K562 (cell line): Measurements from ENCODE around the gene ERF. TPM values are rescaled to one million over a fixed set of nuclear protein-coding genes. Genes with fewer than 3 reads are reported as not detected.

ENCODE experiments used
- ATAC-seq: fragments of 200-7000 bp; cut with Tn5 transposase; 3 replicates; pipeline ENCODE4 v1.9.1; 2020; ENCODE audit warnings: moderate library complexity
- BruUV-seq: library from RNA; stranded (reverse); fragments of 400-500 nt; replicated peaks from 2 replicates; lab custom pipeline; 2021; lab: Mats Ljungman, UMichigan
- CTCF ChIA-PET: fragments of 300-600 bp; formaldehyde crosslinking; extraction: SDS; loops from one replicate; lab custom pipeline; 2021; ENCODE audit warnings: low intra/inter-chr PET ratio; lab: Yijun Ruan, JAX
- POLR2A ChIA-PET: fragments of 300-600, 350-650 bp; sonication (Branson Sonifier 250); formaldehyde crosslinking; extraction: SDS; loops from one replicate; lab custom pipeline; 2021; ENCODE audit warnings: antibody characterized with exemption, inconsistent platforms; lab: Yijun Ruan, JAX
- DNase-seq, 4 experiments: peaks; one replicate each; pipeline versions ENCODE4 v3.0.0 to v3.0.0-alpha.2; 2011 to 2018; ENCODE audit warnings: low spot score in 3 of 4, mixed read lengths in 3 of 4; ENCODE audit errors: extremely low read depth in 1 of 4
- FAIRE-seq: peaks from 2 replicates; lab custom pipeline; 2011; peaks lifted over from hg19 to GRCh38; lab: Jason Lieb, UNC
- H2AFZ ChIP-seq: 2 replicates; pipeline ENCODE4 v1.6.0; 2011; ENCODE audit warnings: low read depth, low read length, control low read depth, inconsistent platforms
- H3K27ac ChIP-seq: fragments of 200-600 bp; 3 replicates; pipeline ENCODE4 v1.8.0; 2011; ENCODE audit warnings: low read depth, mild to moderate bottlenecking, control low read depth, inconsistent platforms, low read length, moderate library complexity, mixed read lengths; ENCODE audit errors: extremely low read depth
- H3K27me3 ChIP-seq, 2 experiments: fragments of 300-600 bp in 1 of 2; 2 replicates in 1 of 2; 3 replicates in 1 of 2; pipeline versions ENCODE4 v1.6.0 to v1.8.0; 2011; ENCODE audit warnings: inconsistent platforms in 2 of 2, low read length in 2 of 2, mild to moderate bottlenecking in 1 of 2, mixed read lengths in 1 of 2, moderate library complexity in 1 of 2; ENCODE audit not compliant: control insufficient read depth in 2 of 2, insufficient read depth in 2 of 2
- H3K36me3 ChIP-seq: fragments of 300-600 bp; 3 replicates; pipeline ENCODE4 v1.8.0; 2011; ENCODE audit warnings: mild to moderate bottlenecking, low read length, inconsistent platforms; ENCODE audit not compliant: control insufficient read depth, insufficient read depth
- H3K4me1 ChIP-seq, 2 experiments: fragments of 200-600 bp in 1 of 2; replicated peaks in 1 of 2; 2 replicates in 1 of 2; 3 replicates in 1 of 2; pipeline versions ENCODE4 v1.5.1 to v1.8.0; 2011; ENCODE audit warnings: inconsistent platforms in 2 of 2, low read length in 2 of 2, mild to moderate bottlenecking in 1 of 2, mixed read lengths in 1 of 2, moderate library complexity in 1 of 2; ENCODE audit not compliant: control insufficient read depth in 2 of 2, insufficient read depth in 2 of 2
- H3K4me2 ChIP-seq: 2 replicates; pipeline ENCODE4 v1.6.1; 2011; ENCODE audit warnings: low read length, control low read depth, inconsistent platforms, mixed read lengths; ENCODE audit not compliant: insufficient read depth
- H3K4me3 ChIP-seq: fragments of 200-600 bp; sonication (generic), shearing (Covaris generic); 2 replicates; pipeline ENCODE4 v1.5.1; 2016; ENCODE audit warnings: control low read depth, inconsistent platforms
- H3K79me2 ChIP-seq: fragments of 200-600 bp; 3 replicates; pipeline ENCODE4 v1.8.0; 2011; ENCODE audit warnings: low read length, inconsistent platforms; ENCODE audit not compliant: control insufficient read depth, insufficient read depth
- H3K9ac ChIP-seq, 2 experiments: 2 replicates each; pipeline versions ENCODE4 v1.6.0 to v1.6.1; 2011; ENCODE audit warnings: low read depth in 2 of 2, low read length in 2 of 2, control low read depth in 1 of 2, inconsistent platforms in 1 of 2, mild to moderate bottlenecking in 1 of 2, mixed read lengths in 1 of 2; ENCODE audit not compliant: insufficient read depth in 1 of 2
- H3K9me1 ChIP-seq: one replicate; pipeline ENCODE4 v1.6.0; 2011; ENCODE audit warnings: inconsistent platforms, mild to moderate bottlenecking, low read length, moderate library complexity; ENCODE audit not compliant: control insufficient read depth, insufficient read depth
- H3K9me3 ChIP-seq: replicated peaks from 2 replicates; pipeline ENCODE4 v1.5.1; 2011; ENCODE audit warnings: low read depth, low read length, inconsistent platforms; ENCODE audit not compliant: control insufficient read depth, insufficient read depth
- H4K20me1 ChIP-seq: replicated peaks from 2 replicates; pipeline ENCODE4 v1.6.1; 2011; ENCODE audit warnings: low read length, inconsistent platforms, mixed read lengths; ENCODE audit not compliant: control insufficient read depth, insufficient read depth
- ARID3A ChIP-seq: IDR thresholded peaks from 2 replicates; pipeline ENCODE4 v1.6.1; 2012; ENCODE audit warnings: low read depth, low read length, improper control_type of control experiment, borderline replicate concordance
- BRD9 ChIP-seq: fragments of 450-650 bp; IDR thresholded peaks from 2 replicates; pipeline ENCODE4 v1.6.1; 2018; ENCODE audit warnings: low read depth; ENCODE audit not compliant: partially characterized antibody
- CBX2 ChIP-seq: fragments of 200-600 bp; sonication (generic); IDR thresholded peaks from one replicate; pipeline ENCODE4 v1.6.1; 2012; ENCODE audit warnings: mild to moderate bottlenecking, low read length, inconsistent platforms; ENCODE audit not compliant: insufficient read depth, poor library complexity, severe bottlenecking
- FOXJ3 ChIP-seq: sonication (generic); formaldehyde crosslinking; IDR thresholded peaks from 2 replicates; pipeline ENCODE4 v1.4.0; 2020; ENCODE audit warnings: mild to moderate bottlenecking, missing genetic modification reagents
- GTF2A2 ChIP-seq: IDR thresholded peaks from 2 replicates; pipeline ENCODE4 v1.6.1; 2016; ENCODE audit warnings: mild to moderate bottlenecking, missing genetic modification characterization, missing compliant biosample characterization
- GTF2E2 ChIP-seq: fragments of 200-800 bp; sonication (Bioruptor generic); IDR thresholded peaks from 2 replicates; pipeline ENCODE4 v1.6.1; 2016; ENCODE audit warnings: missing genetic modification characterization, missing compliant biosample characterization
- KLF13 ChIP-seq: fragments of 450-650 bp; IDR thresholded peaks from 2 replicates; pipeline ENCODE4 v1.6.1; 2016; ENCODE audit warnings: missing genetic modification characterization, low read depth, mild to moderate bottlenecking, missing compliant biosample characterization, moderate library complexity, borderline replicate concordance
- MCM5 ChIP-seq: fragments of 450-650 bp; IDR thresholded peaks from 2 replicates; pipeline ENCODE4 v1.6.1; 2016; ENCODE audit warnings: low read depth
- NCOA4 ChIP-seq: fragments of 450-650 bp; IDR thresholded peaks from 2 replicates; pipeline ENCODE4 v1.6.1; 2018; ENCODE audit warnings: mild to moderate bottlenecking; ENCODE audit not compliant: partially characterized antibody
- RBFOX2 ChIP-seq: fragments of 200-400 bp; formaldehyde crosslinking; IDR thresholded peaks from 2 replicates; pipeline ENCODE4 v1.6.1; 2017; ENCODE audit warnings: low read depth, mild to moderate bottlenecking, low read length, moderate library complexity
- RCOR1 ChIP-seq, 2 experiments: IDR thresholded peaks; 2 replicates each; pipeline ENCODE4 v1.6.1; 2012; ENCODE audit warnings: low read depth in 2 of 2, low read length in 2 of 2, borderline replicate concordance in 1 of 2, improper control_type of control experiment in 1 of 2
- TAL1 ChIP-seq: fragments of 450-650 bp; IDR thresholded peaks from 2 replicates; pipeline ENCODE4 v1.6.1; 2016; ENCODE audit warnings: mild to moderate bottlenecking
- USF1 ChIP-seq: sonication (generic); formaldehyde crosslinking; IDR thresholded peaks from 2 replicates; pipeline ENCODE4 v1.9.0; 2022; ENCODE audit warnings: mild to moderate bottlenecking, missing genetic modification reagents
- XRCC5 ChIP-seq: fragments of 200-400 bp; formaldehyde crosslinking; IDR thresholded peaks from 2 replicates; pipeline ENCODE4 v1.6.1; 2017; ENCODE audit warnings: low read depth, mild to moderate bottlenecking, low read length
- ZNF197 ChIP-seq: fragments of 200-800 bp; sonication (Bioruptor generic); IDR thresholded peaks from 2 replicates; pipeline ENCODE4 v1.6.1; 2016; ENCODE audit warnings: low read depth, missing genetic modification characterization, missing compliant biosample characterization
- ZNF280A ChIP-seq: fragments of 450-650 bp; IDR thresholded peaks from 2 replicates; pipeline ENCODE4 v1.6.1; 2018; ENCODE audit warnings: mild to moderate bottlenecking, low read depth; ENCODE audit not compliant: partially characterized antibody
- ZNF707 ChIP-seq: fragments of 250-450 bp; sonication (Bioruptor Pico); conservative IDR thresholded peaks from 2 replicates; pipeline ENCODE4 v1.8.0; 2022; ENCODE audit warnings: inconsistent platforms, mild to moderate bottlenecking, moderate library complexity
- WGBS: fragments of 100-300 bp; shearing (Covaris generic); methylation state at CpG from one replicate; pipeline ENCODE4 v1.1.6; 2016; ENCODE audit warnings: low coverage, mixed read lengths; ENCODE audit not compliant: insufficient coverage; ENCODE audit errors: missing lambda C conversion rate; 5-methylcytosine and 5-hydroxymethylcytosine counted together
- in situ Hi-C: fragments of 300-500 bp; cut with MboI; formaldehyde crosslinking; loops from 4 replicates; pipeline ENCODE4 v1.15.0; 2018; ENCODE audit warnings: inconsistent platforms, mixed read lengths
- intact Hi-C: fragments of 100-400 bp; cut with micrococcal nuclease; formaldehyde crosslinking; loops from 2 replicates; pipeline ENCODE4 v1.14.2; 2022
- polyA plus RNA-seq, 8 experiments: library from polyadenylated mRNA; depleted of rRNA in 4 of 8; stranded (reverse) in 5 of 8; unstranded in 3 of 8; fragments of >200 nt; fragmentation: Nextera tagmentation in 2 of 8; fragmentation: Illumina TruSeq in 1 of 8; extraction: Ambion mirVana in 2 of 8; extraction: Trizol in 1 of 8; gene quantifications; 2 replicates each; pipeline versions ENCODE4 v1.2.1 to v1.2.3, GENCODE V29; 2011 to 2014; ENCODE audit warnings: inconsistent platforms in 1 of 8, missing spikeins in 1 of 8
- total RNA-seq, 7 experiments: library from RNA; depleted of rRNA in 6 of 7; stranded (reverse); fragments of >200 nt in 6 of 7; fragmentation: Illumina TruSeq in 2 of 7; extraction: Trizol in 2 of 7; gene quantifications; 2 replicates each; pipeline versions ENCODE4 v1.2.1 to v1.2.3, GENCODE V29; 2011 to 2021; ENCODE audit warnings: low replicate concordance in 1 of 7

Gene ERF
- total and polyA plus RNA-seq, 9 of the 15 experiments (the other 6 are each of a cell fraction or from before 2014, with no cell fraction given), result 0.03 to 75.4 (median 27.0) TPM

GRCh38 chr19:42249769-42250168, 5.2 kb downstream of the ERF start:
- no TSS peak for BruUV-seq
- Histone ChIP-seq H3K4me2 (no peak overlapping the region), H3K9ac (no peak overlapping the region), H3K9me1 (peaks cover 4% of the 10 kb centered on the region), H3K9me3 (no peaks in the 10 kb centered on the region), H3K79me2 (peaks cover 50% of the 10 kb centered on the region), H3K4me3 (no peak overlapping the region), H3K27ac (no peak overlapping the region; the same call in 2 of the 3 replicates), H4K20me1 (peaks cover 10% of the 10 kb centered on the region; the same call in 1 of the 2 replicates), H3K36me3 (peaks cover 49% of the 10 kb centered on the region; the same call in 2 of the 3 replicates), H3K4me1 (peaks cover 25 to 62% of the 10 kb centered on the region in 2 experiments), H2AFZ (no peak overlapping the region), H3K27me3 (no peaks in the 10 kb centered on the region)
- FAIRE-seq (no peak), DNase-seq (no peak), ATAC-seq (no peak)
- ChIA-PET CTCF (no interaction called here), POLR2A (interaction anchor here (1.1 to 1.4 kb wide), 2 partner anchors 8 to 52 kb away, joined by 3 to 4 read pairs; partner anchors contain the start of genes PAFAH1B3 and PRR19)
- in situ Hi-C loops (no loop called here), intact Hi-C loops (no loop called here)
- WGBS, result 90% methylated on average over 6 of the region's 6 CpGs
- TF ChIP-seq XRCC5 (no peak), CBX2 (no peak), BRD9 (no peak), ARID3A (no peak), FOXJ3 (CRISPR knock-in tag) (no peak), ZNF280A (no peak), MCM5 (no peak), ZNF197 (no peak), NCOA4 (no peak), GTF2A2 (tag) (no peak), GTF2E2 (tag) (no peak), KLF13 (tag) (no peak), USF1 (CRISPR knock-in tag) (no peak), RBFOX2 (no peak), TAL1 (no peak), RCOR1 (IDR thresholded peaks at IDR 0.05; ENCODE audit: borderline replicate concordance in 1 of 2, low read depth in 2 of 2, low read length in 2 of 2) (no peak), ZNF707 (CRISPR knock-in tag) (no peak)
